Measurements from ENCODE around the gene KRT73.

The KRT73 gene

GRCh38 chr12:52644078-52644415, 25.7 kb upstream of the KRT73 start:
- TF ChIP-seq CTCF (IDR thresholded peaks at IDR 0.05; ENCODE audit: control extremely low read depth, extremely low read depth, low read depth, missing control alignments) = no peak
- ChIA-PET CTCF (no interaction called here), POLR2A (no interaction called here)
- no peak for DNase-seq (ENCODE audit: extremely low spot score)

- DNase-seq (ENCODE audit: extremely low spot score) = no peak
- no peak for TF ChIP-seq CTCF (IDR thresholded peaks at IDR 0.05; ENCODE audit: control extremely low read depth, extremely low read depth, low read depth, missing control alignments)
- ChIA-PET POLR2A (no interaction called here), CTCF (no interaction called here)
Measured at GRCh38 chr12:52643233-52644077, 25.1 kb upstream of the KRT73 start.

GRCh38 chr12:52641468-52641867, 23.1 kb upstream of the KRT73 start:
- DNase-seq (ENCODE audit: extremely low spot score) = no peak
- POLR2A ChIA-PET = no interaction called here
- CTCF ChIA-PET = no interaction called here
- TF ChIP-seq CTCF (IDR thresholded peaks at IDR 0.05; ENCODE audit: control extremely low read depth, extremely low read depth, low read depth, missing control alignments) = no peak

GRCh38 chr12:52637299-52637698, 18.9 kb upstream of the KRT73 start:
- POLR2A ChIA-PET = no interaction called here
- DNase-seq (ENCODE audit: extremely low spot score) = no peak
- TF ChIP-seq CTCF (IDR thresholded peaks at IDR 0.05; ENCODE audit: control extremely low read depth, extremely low read depth, low read depth, missing control alignments) = no peak
- CTCF ChIA-PET = no interaction called here

- CTCF ChIA-PET = no interaction called here
- DNase-seq (ENCODE audit: extremely low spot score) = no peak
- TF ChIP-seq CTCF (IDR thresholded peaks at IDR 0.05; ENCODE audit: control extremely low read depth, extremely low read depth, low read depth, missing control alignments) = no peak
- POLR2A ChIA-PET = no interaction called here
Measured at GRCh38 chr12:52636592-52637258, 18.4 kb upstream of the KRT73 start.

- ChIA-PET POLR2A (no interaction called here), CTCF (no interaction called here)
- TF ChIP-seq CTCF (IDR thresholded peaks at IDR 0.05; ENCODE audit: control extremely low read depth, extremely low read depth, low read depth, missing control alignments) = no peak
- DNase-seq (ENCODE audit: extremely low spot score) = no peak
Measured at GRCh38 chr12:52636189-52636588, 17.8 kb upstream of the KRT73 start.

Measured in GM10248 (cell line).